C4-2B (cell line): ENCODE results near the gene PRLH.

Experiments
- CTCF ChIP-seq: fragments of 450-650 bp; conservative IDR thresholded peaks from 2 replicates; pipeline ENCODE4 v1.5.1; 2017; ENCODE audit warnings: mild to moderate bottlenecking
- ZFX ChIP-seq: fragments of 450-650 bp; IDR thresholded peaks from 2 replicates; pipeline ENCODE4 v1.6.1; 2017

GRCh38 chr2:237567276-237568029 is 1.1 kb downstream of the PRLH start:
- TF ChIP-seq CTCF (no peak), ZFX (no peak)
